HepG2 (cell line): ENCODE results near the gene SCART1. TPM values are rescaled to one million over a fixed set of nuclear protein-coding genes. Genes with fewer than 3 reads are reported as not detected.

Experiments used
- CEBPB ChIP-seq: IDR thresholded peaks from 2 replicates; pipeline ENCODE4 v1.6.1; 2011; ENCODE audit warnings: low read depth, low read length, improper control_type of control experiment, borderline replicate concordance
- CSRNP2 ChIP-seq: sonication (generic); formaldehyde crosslinking; conservative IDR thresholded peaks from 2 replicates; pipeline ENCODE4 v1.8.0; 2022; ENCODE audit warnings: low read depth, missing genetic modification reagents
- FOXA1 ChIP-seq, 2 experiments: fragments of 450-650 bp in 1 of 2; sonication (generic) in 1 of 2; formaldehyde crosslinking in 1 of 2; IDR thresholded peaks; 2 replicates each; pipeline versions ENCODE4 v1.4.0 to v1.6.1; 2016 to 2020; ENCODE audit warnings: missing genetic modification reagents in 1 of 2
- HMG20B ChIP-seq: conservative IDR thresholded peaks from 2 replicates; pipeline ENCODE4 v1.6.1; 2016; ENCODE audit warnings: missing genetic modification reagents, missing compliant biosample characterization
- KDM3A ChIP-seq: IDR thresholded peaks from 2 replicates; pipeline ENCODE4 v1.6.1; 2018; ENCODE audit warnings: low read depth, missing compliant biosample characterization
- MIER2 ChIP-seq: IDR thresholded peaks from 2 replicates; pipeline ENCODE4 v1.6.1; 2016; ENCODE audit warnings: missing biosample characterization, missing genetic modification reagents
- MTA3 ChIP-seq: sonication (generic); formaldehyde crosslinking; IDR thresholded peaks from 2 replicates; pipeline ENCODE4 v1.4.0; 2020; ENCODE audit warnings: missing genetic modification reagents
- PAX8 ChIP-seq: sonication (generic); formaldehyde crosslinking; IDR thresholded peaks from 2 replicates; pipeline ENCODE4 v1.8.0; 2022; ENCODE audit warnings: mild to moderate bottlenecking, missing genetic modification reagents, borderline replicate concordance
- PLRG1 ChIP-seq: fragments of 450-650 bp; conservative IDR thresholded peaks from 2 replicates; pipeline ENCODE4 v1.6.1; 2016
- SNAPC2 ChIP-seq: sonication (generic); formaldehyde crosslinking; IDR thresholded peaks from 2 replicates; pipeline ENCODE4 v1.8.1; 2022; ENCODE audit warnings: mild to moderate bottlenecking, missing genetic modification reagents
- ZBTB14 ChIP-seq: sonication (generic); formaldehyde crosslinking; IDR thresholded peaks from 2 replicates; pipeline ENCODE4 v1.4.0; 2020; ENCODE audit warnings: missing genetic modification reagents
- ZBTB33 ChIP-seq: sonication (generic); formaldehyde crosslinking; IDR thresholded peaks from 2 replicates; pipeline ENCODE4 v1.4.0; 2020; ENCODE audit warnings: missing genetic modification reagents
- ZBTB46 ChIP-seq: sonication (generic); formaldehyde crosslinking; IDR thresholded peaks from 2 replicates; pipeline ENCODE4 v1.4.0; 2020; ENCODE audit warnings: mild to moderate bottlenecking, missing genetic modification reagents, borderline replicate concordance
- ZNF296 ChIP-seq: sonication (generic); formaldehyde crosslinking; conservative IDR thresholded peaks from 2 replicates; pipeline ENCODE4 v1.5.0; 2020; ENCODE audit warnings: mild to moderate bottlenecking, missing genetic modification reagents
- ZNF580 ChIP-seq: IDR thresholded peaks from 2 replicates; pipeline ENCODE4 v1.6.1; 2016; ENCODE audit warnings: low read depth, borderline replicate concordance
- ZNF609 ChIP-seq: sonication (generic); formaldehyde crosslinking; IDR thresholded peaks from 2 replicates; pipeline ENCODE4 v1.4.0; 2020; ENCODE audit warnings: mild to moderate bottlenecking, missing genetic modification reagents, borderline replicate concordance
- ZNF850 ChIP-seq: sonication (generic); formaldehyde crosslinking; conservative IDR thresholded peaks from 2 replicates; pipeline ENCODE4 v1.9.0; 2021; ENCODE audit warnings: mild to moderate bottlenecking, missing genetic modification reagents
- polyA plus RNA-seq, 8 experiments: library from polyadenylated mRNA; depleted of rRNA in 3 of 8; stranded (reverse) in 7 of 8; unstranded in 1 of 8; fragments of >200 nt; fragmentation: Illumina TruSeq in 4 of 8; extraction: Trizol in 4 of 8; gene quantifications; 2 replicates each; pipeline versions ENCODE4 v1.2.1 to v1.2.3, GENCODE V29; 2011 to 2016; ENCODE audit warnings: low read depth in 4 of 8, missing spikeins in 1 of 8, mixed read lengths in 1 of 8; ENCODE audit not compliant: insufficient read depth in 1 of 8
- total RNA-seq, 5 experiments: library from RNA; depleted of rRNA; stranded (reverse); fragments of >200 nt; fragmentation: Illumina TruSeq; extraction: Trizol; gene quantifications; 2 replicates each; pipeline ENCODE4 v1.2.3, GENCODE V29; 2016; ENCODE audit warnings: low read depth in 1 of 5

The SCART1 gene
- total and polyA plus RNA-seq, 2 of the 13 experiments (the other 11 are each of a cell fraction or from before 2014, with no cell fraction given) = 0.46 to 1.1 TPM

- TF ChIP-seq FOXA1 (IDR thresholded peaks at IDR 0.05) (peak; percentile 86), FOXA1 (CRISPR knock-in tag; IDR thresholded peaks at IDR 0.05) (no peak), MIER2 (CRISPR knock-in tag) (no peak), ZBTB14 (CRISPR knock-in tag) (no peak), HMG20B (no peak), PLRG1 (no peak), ZNF609 (CRISPR knock-in tag) (peak; percentile 32; the same call in 1 of the 2 replicates), PAX8 (CRISPR knock-in tag) (no peak), CEBPB (peak; percentile 67; the same call in 1 of the 2 replicates), ZNF850 (CRISPR knock-in tag) (no peak), KDM3A (no peak), ZBTB46 (CRISPR knock-in tag) (no peak), MTA3 (CRISPR knock-in tag) (no peak), SNAPC2 (CRISPR knock-in tag) (no peak), ZNF296 (no peak), ZNF580 (CRISPR knock-in tag) (no peak), ZBTB33 (CRISPR knock-in tag) (no peak), CSRNP2 (CRISPR knock-in tag) (no peak)
These were observed 58.3 kb downstream of the SCART1 start (continued) for GRCh38 chr10:133511907-133512528.
